GM12875 (cell line): ENCODE data around the gene DHX32.

ENCODE experiments used
- H3K4me3 ChIP-seq: one replicate; pipeline ENCODE4 v1.5.1; 2011; ENCODE audit warnings: low read depth, low read length, control low read depth
- CTCF ChIP-seq: IDR thresholded peaks from 2 replicates; pipeline ENCODE4 v1.5.1; 2011; ENCODE audit warnings: low read depth, mild to moderate bottlenecking, control low read depth, inconsistent platforms, low read length, moderate library complexity, borderline replicate concordance; ENCODE audit not compliant: insufficient read depth

DHX32 gene

DNA sequence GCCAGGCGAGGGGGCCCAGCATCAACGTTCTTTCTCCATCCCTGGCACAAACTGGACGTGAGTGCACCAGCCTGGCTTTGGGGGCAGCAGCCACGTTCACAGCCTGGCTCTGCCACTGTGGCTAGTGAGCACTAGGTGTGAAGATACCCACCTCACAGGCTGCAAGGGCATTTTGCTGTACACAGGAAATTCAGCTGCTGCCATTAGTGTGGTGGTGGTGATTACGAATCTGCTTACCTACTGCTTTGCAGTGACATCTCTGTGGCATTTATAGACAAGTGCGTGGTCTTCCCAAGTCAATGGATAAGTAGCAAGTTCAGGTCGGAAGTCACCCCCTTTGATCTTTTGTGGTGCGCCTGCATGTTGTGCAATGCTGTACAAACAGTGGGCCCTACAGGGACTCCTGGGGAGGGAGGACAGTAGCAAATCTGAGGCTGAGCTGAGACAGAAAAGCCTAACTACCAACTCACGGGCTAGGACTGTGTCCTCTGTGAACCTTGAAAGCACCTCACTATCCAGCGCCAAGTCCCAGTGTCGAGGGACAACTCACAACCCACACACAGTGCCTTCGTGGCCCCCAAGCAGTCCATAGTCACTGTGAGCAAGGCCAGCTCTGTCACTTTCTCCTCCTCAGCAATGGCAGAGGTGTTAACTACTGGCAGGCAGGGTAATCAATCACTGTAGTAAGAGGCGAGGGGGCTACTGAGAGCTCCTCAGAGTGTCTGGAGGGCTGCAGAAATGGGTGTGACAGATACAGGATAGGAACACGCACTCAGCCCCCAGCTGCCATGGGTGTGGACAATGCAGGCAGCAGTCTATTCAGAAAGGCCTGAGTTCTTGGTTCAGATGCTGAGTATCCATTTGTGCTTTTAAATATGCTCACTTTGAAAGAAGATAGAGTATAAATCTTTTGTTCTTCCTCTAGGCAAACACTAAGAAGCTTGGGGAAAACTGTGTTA is 88.5 kb downstream of the DHX32 start:
- TF ChIP-seq CTCF: no peak
- no peak overlapping the region for H3K4me3 ChIP-seq

- no peak for TF ChIP-seq CTCF
- no peak overlapping the region for H3K4me3 ChIP-seq
These were observed 92.7 kb downstream of the DHX32 start for GRCh38 chr10:125788156-125789034.
